Right lobe of liver (tissue), 6 donors: ENCODE results near the gene PGM2. TPM values are rescaled to one million over a fixed set of nuclear protein-coding genes. Genes with fewer than 3 reads are reported as not detected.
"Not testable (repeated sequence)": the region's sequence is repeated elsewhere in the genome, so short reads cannot be mapped to it uniquely, and the experiment has no call there.

Experiments used
- ATAC-seq, 4 donors: fragments of 200-7000 bp; cut with Tn5 transposase; one replicate each; pipeline ENCODE4 v1.9.1; 2020; ENCODE audit warnings: mild to moderate bottlenecking in 4 of 4, moderate library complexity in 4 of 4
- DNase-seq, 3 donors: peaks; one replicate each; pipeline ENCODE4 v3.0.0-alpha.2; 2020
- H3K27ac ChIP-seq, 3 donors: fragments of 200-600 bp; one replicate each; pipeline ENCODE4 v1.8.0; 2022
- H3K27me3 ChIP-seq, 2 donors: fragments of 200-600 bp; one replicate each; pipeline ENCODE4 v1.8.0; 2022
- H3K36me3 ChIP-seq, 4 donors: fragments of 200-600 bp; sonication (generic) in 1 of 4; one replicate each; pipeline versions ENCODE4 v1.5.1 to v1.8.0; 2017 to 2022; ENCODE audit warnings: control low read depth in 1 of 4
- H3K4me1 ChIP-seq, 4 donors: fragments of 200-600 bp; sonication (generic) in 1 of 4; one replicate each; pipeline versions ENCODE4 v1.5.1 to v1.8.0; 2017 to 2022; ENCODE audit warnings: control low read depth in 1 of 4
- H3K4me3 ChIP-seq, 3 donors: fragments of 200-600 bp; one replicate each; pipeline ENCODE4 v1.8.0; 2022
- H3K9me3 ChIP-seq, 4 donors: fragments of 200-600 bp; sonication (generic) in 1 of 4; one replicate each; pipeline versions ENCODE4 v1.5.1 to v1.8.0; 2017 to 2022; ENCODE audit warnings: control low read depth in 1 of 4
- POLR2A ChIP-seq: fragments of 450-650 bp; IDR thresholded peaks from one replicate; pipeline ENCODE4 v1.6.1; 2017; ENCODE audit warnings: antibody characterized with exemption, mild to moderate bottlenecking
- WGBS: methylation state at CpG from one replicate; pipeline ENCODE4 v1.1.6; 2018; ENCODE audit warnings: low coverage, low lambda C conversion rate; ENCODE audit not compliant: insufficient coverage; ENCODE audit errors: missing lambda C conversion rate; 5-methylcytosine and 5-hydroxymethylcytosine counted together
- intact Hi-C, 2 donors: fragments of 100-400 bp; cut with DNase I; formaldehyde crosslinking; loops; one replicate each; pipeline versions ENCODE4 v1.11.2 to v1.14.1; 2022
- long read RNA-seq: library from polyadenylated mRNA; unstranded; transcript quantifications from one replicate; pipeline ENCODE4 v2.0.0, GENCODE V29; 2019
- total RNA-seq, 6 experiments: library from RNA; depleted of rRNA in 2 of 6; stranded (reverse); fragments of >200 nt in 2 of 6; fragmentation: NEBNext Ultra II Directional in 3 of 6; extraction: Animal tissue kit (Norgen Biotek cat#: 25700) in 3 of 6; gene quantifications; one replicate each; pipeline versions ENCODE4 v1.1.0 to v1.2.4, GENCODE V29; 2016 to 2023
- TF ChIP-seq, protein P1 (sequence below), 4 donors: fragments of 200-600 bp in 3 of 4; fragments of 450-650 bp in 1 of 4; IDR thresholded peaks; one replicate each; pipeline versions ENCODE4 v1.5.1 to v1.8.0; 2016 to 2022; ENCODE audit warnings: antibody characterized with exemption in 4 of 4, mild to moderate bottlenecking in 2 of 4
- donor health status: DM: no; HTN: yes; CAD: no.
- donor health status: DM: no; HTN: no; CAD: no.
- donor health status: DM: no; HTN: no; CAD: no.
- donor health status: DM: no; HTN: yes; CAD: no.
- donor health status: DM: no; HTN: yes; CAD: no.

Gene PGM2
- 10 to 100 TPM in 2 of 6 experiments, 1 to 10 TPM in 4; 5.5 to 16.3 (median 7.3) TPM for total RNA-seq
- long read RNA-seq, partial matches to known transcripts: 2 of 5 reads
- long read RNA-seq, other reads (novel, unspliced or antisense): 0 of 5 reads

DNA sequence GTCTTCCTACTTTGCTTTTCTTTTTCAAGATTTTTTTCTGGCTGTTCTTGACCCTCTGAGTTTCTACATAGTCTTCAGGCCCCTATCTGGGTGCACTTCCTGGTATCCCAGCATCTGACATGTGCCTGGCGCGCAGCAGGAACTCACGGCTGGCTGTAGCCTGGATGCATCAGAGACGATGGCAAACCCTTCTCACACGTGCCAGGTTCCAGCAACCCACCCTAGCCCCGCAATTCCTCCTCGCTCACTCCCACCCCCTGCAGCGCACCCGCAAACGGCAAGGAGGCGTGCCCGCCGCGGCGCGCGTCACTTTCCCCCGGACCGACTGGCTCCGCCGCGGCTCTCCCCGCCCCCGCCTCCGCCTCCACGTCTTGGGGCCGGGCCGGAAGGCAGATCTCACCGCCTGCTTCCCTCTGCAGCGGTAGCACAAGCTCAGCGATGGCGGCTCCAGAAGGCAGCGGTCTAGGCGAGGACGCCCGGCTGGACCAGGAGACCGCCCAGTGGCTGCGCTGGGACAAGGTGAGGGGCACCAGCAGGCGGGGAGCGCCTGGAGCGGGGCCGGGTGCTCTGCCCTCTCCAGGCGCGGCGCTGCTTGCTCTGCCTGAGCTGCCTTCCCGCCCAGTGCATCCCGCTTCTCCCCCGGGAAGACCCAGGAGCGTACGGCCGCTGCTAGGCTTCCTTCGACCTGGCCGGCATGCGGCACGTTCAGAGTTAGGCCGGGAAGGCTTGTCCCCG is at the start of gene PGM2:
Gene PGM2, plus strand, starts transcription at position 392 of the 735 bp plus-strand sequence. Its CDS starts 47 bp downstream, at position 439.
- intact Hi-C loops: loop anchor here in 1 of 2 donors (10.0 kb wide), 1 partner anchor 58 kb away; no protein-coding TSS in a partner anchor
- Histone ChIP-seq H3K9me3 (no peaks in the 10 kb centered on the region), H3K27ac (peak within 1 kb of the TSS; percentile 77 to 88 (median 85)), H3K4me1 (peaks cover 0 to 34% (median 6%) of the 10 kb centered on the region in 4 donors), H3K36me3 (peaks cover 0 to 8% (median 3%) of the 10 kb centered on the region in 4 donors), H3K27me3 (no peaks in the 10 kb centered on the region), H3K4me3 (peak within 1 kb of the TSS; percentile 65 to 95 (median 79))
- WGBS: 0% methylated on average over 6 of the region's 57 CpGs
- DNase-seq: peak; percentile 94 to 95 (median 94)
- peak; percentile 86 for TF ChIP-seq POLR2A
- TF ChIP-seq, protein P1, sequence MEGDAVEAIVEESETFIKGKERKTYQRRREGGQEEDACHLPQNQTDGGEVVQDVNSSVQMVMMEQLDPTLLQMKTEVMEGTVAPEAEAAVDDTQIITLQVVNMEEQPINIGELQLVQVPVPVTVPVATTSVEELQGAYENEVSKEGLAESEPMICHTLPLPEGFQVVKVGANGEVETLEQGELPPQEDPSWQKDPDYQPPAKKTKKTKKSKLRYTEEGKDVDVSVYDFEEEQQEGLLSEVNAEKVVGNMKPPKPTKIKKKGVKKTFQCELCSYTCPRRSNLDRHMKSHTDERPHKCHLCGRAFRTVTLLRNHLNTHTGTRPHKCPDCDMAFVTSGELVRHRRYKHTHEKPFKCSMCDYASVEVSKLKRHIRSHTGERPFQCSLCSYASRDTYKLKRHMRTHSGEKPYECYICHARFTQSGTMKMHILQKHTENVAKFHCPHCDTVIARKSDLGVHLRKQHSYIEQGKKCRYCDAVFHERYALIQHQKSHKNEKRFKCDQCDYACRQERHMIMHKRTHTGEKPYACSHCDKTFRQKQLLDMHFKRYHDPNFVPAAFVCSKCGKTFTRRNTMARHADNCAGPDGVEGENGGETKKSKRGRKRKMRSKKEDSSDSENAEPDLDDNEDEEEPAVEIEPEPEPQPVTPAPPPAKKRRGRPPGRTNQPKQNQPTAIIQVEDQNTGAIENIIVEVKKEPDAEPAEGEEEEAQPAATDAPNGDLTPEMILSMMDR (IDR thresholded peaks at IDR 0.05): peak in 1 of 4 donors; percentile 12
- ATAC-seq: peak; percentile 91 to 97 (median 92)

DNA sequence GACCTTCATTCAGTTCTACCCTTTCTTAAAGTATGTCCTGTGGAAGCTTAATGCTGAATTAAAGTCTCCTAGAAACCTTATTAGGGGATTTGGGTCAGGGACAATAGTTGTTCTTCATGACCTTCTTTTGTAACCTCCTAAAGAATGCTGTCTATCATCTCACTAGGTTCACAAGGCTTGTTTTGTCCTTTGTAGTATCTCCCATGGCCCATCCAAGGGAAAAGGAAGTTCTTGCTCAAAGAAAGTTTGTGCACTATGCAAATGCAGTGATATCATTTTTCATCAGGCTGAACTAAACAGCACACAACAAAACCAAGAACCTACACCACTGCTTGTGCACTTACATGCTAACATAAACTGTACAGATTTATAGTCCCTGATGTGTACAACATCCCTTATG is 46.6 kb upstream of the PGM2 start:
- TF ChIP-seq POLR2A: no peak
- TF ChIP-seq, protein P1 (IDR thresholded peaks at IDR 0.05): no peak
- Histone ChIP-seq H3K27ac (no peak overlapping the region), H3K36me3 (no peaks in the 10 kb centered on the region), H3K27me3 (no peaks in the 10 kb centered on the region), H3K4me3 (no peak overlapping the region), H3K9me3 (no peaks in the 10 kb centered on the region), H3K4me1 (no peaks in the 10 kb centered on the region)
- intact Hi-C loops: no loop called here
- ATAC-seq (no peak), DNase-seq (no peak)

DNA sequence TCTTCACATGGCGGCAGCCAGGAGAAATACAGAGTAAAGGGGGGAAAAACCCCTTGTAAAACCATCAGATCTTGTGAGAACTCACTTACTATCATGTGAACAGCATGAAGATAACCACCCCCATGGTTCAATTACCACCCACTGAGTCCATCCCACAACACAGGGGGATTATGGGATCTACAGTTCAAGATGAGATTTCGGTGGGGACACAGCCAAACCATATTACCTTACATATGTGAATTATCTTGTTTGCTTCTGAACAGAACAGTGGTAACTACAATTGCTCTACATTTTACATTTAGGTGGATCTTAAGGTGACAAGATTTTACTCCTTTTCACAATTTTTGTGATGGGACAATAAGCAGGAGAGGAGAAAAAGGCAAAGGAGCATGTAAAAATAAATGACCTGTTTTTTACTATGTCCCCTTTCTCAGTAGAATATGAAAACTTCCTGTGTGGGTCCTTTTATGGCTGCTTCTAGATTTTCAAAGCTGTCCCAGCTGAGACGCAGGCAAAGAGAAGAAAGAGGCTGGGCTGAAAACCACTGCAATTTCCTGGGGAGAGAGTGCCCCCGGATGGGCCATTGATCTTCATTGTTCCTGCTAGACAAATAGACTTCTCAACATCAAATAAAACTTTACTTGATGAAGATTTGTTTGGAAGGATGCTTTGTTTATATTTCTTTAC is 45.9 kb upstream of the PGM2 start:
- Histone ChIP-seq H3K27me3 (no peaks in the 10 kb centered on the region), H3K4me3 (no peak overlapping the region), H3K4me1 (no peaks in the 10 kb centered on the region), H3K36me3 (no peaks in the 10 kb centered on the region), H3K9me3 (no peaks in the 10 kb centered on the region), H3K27ac (no peak overlapping the region)
- no peak for TF ChIP-seq POLR2A
- TF ChIP-seq, protein P1 (IDR thresholded peaks at IDR 0.05): peak in 2 of 4 donors; percentile 11 to 30
- DNase-seq (no peak), ATAC-seq (peak in 3 of 4 donors; percentile 37 to 65 (median 59))
- 55% methylated on average over 4 of the region's 4 CpGs for WGBS
- intact Hi-C loops: no loop called here

DNA sequence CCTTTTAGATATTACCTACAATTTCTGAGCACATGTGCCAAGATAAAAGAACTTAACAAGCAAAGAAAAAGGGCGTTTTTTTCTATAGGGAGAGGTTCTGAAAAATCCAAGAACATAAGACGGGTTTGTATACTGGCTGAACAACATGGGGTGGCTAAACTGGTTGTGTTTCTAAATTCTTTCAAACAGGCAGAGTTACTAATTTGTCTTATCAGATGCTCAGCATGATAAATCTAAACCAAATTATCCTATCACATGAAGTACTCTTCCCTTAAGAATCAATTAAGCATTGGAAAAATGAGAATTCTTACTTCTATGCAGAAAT is 45.4 kb upstream of the PGM2 start:
- Histone ChIP-seq H3K27ac (no peak overlapping the region), H3K36me3 (no peaks in the 10 kb centered on the region), H3K27me3 (no peaks in the 10 kb centered on the region), H3K4me3 (no peak overlapping the region), H3K9me3 (no peaks in the 10 kb centered on the region), H3K4me1 (no peaks in the 10 kb centered on the region)
- ATAC-seq (no peak), DNase-seq (no peak)
- TF ChIP-seq, protein P1 (IDR thresholded peaks at IDR 0.05): no peak
- no peak for TF ChIP-seq POLR2A
- WGBS: 67% methylated on average over 2 of the region's 2 CpGs
- intact Hi-C loops: no loop called here

DNA sequence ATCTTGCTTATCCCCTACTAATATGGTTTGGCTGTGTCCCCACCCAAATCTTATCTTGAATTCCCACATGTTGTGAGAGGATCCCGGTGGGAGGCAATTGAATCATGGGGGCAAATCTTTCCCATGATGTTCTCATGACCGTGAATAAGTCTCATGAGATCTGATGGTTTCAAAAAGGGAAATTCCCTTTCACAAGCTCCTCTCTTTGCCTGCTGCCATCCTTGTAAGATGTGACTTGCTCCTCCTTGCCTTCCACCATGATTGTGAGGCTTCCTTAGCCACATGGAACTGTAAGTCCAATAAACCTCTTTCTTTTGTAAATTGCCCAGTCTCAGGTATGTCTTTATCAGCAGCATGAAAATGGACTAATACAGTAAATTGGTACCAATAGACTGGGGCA is 40.2 kb upstream of the PGM2 start:
- H3K27ac ChIP-seq, intact Hi-C loops, H3K27me3 ChIP-seq, H3K9me3 ChIP-seq, H3K4me1 ChIP-seq, H3K4me3 ChIP-seq, H3K36me3 ChIP-seq, ATAC-seq, DNase-seq: not testable (repeated sequence)
- 83% methylated on average over 2 of the region's 2 CpGs for WGBS

DNA sequence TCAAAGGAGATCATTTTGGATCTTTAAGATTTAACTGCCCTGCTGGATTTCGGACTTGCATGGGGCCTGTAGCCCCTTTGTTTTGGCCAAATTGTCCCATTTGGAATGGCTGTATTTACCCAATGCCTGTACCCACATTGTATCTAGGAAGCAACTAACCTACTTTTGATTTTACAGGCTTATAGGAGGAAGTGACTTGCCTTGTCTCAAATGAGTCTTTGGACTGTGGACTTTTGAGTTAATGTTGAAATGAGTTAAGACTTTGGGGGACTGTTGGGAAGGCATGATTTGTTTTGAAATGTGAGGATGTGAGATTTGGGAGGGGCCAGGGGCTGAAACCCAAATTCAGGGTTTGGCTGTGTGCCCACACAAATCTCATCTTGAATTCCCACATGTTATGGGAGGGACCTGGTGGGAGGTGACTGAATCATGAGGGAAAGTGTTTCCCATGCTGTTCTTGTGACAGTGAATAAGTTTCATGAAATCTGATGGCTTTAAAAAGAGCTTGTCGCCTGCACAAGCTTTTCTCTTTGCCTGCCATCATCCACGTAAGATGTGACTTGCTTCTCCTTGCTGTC is 38.5 kb upstream of the PGM2 start:
- intact Hi-C loops, H3K4me1 ChIP-seq, DNase-seq, H3K27me3 ChIP-seq, H3K4me3 ChIP-seq, H3K36me3 ChIP-seq, H3K9me3 ChIP-seq, H3K27ac ChIP-seq, ATAC-seq: not testable (repeated sequence)
- WGBS: 76% methylated on average over 2 of the region's 3 CpGs
